A673 (cell line): ENCODE measurements around the gene COPA. TPM values are rescaled to one million over a fixed set of nuclear protein-coding genes. Genes with fewer than 3 reads are reported as not detected.
"Not testable (repeated sequence)": the region's sequence is repeated elsewhere in the genome, so short reads cannot be mapped to it uniquely, and the experiment has no call there.

Experiments
- BruUV-seq: library from RNA; stranded (reverse); fragments of 400-500 nt; replicated peaks from 2 replicates; lab custom pipeline; 2021; lab: Mats Ljungman, UMichigan
- CTCF ChIA-PET: fragments of 300-600 bp; sonication (Branson Sonifier 250); formaldehyde crosslinking; loops from one replicate; lab custom pipeline; 2022; ENCODE audit warnings: antibody characterized with exemption; lab: Charles Lee
- POLR2A ChIA-PET: fragments of 300-600 bp; sonication (Branson Sonifier 250); formaldehyde crosslinking; loops from one replicate; lab custom pipeline; 2022; ENCODE audit warnings: antibody characterized with exemption; ENCODE audit not compliant: low non-redundant PET; lab: Charles Lee
- DNase-seq: peaks from one replicate; pipeline ENCODE4 v3.0.0-alpha.2; 2015; ENCODE audit warnings: low spot score
- H3K27ac ChIP-seq: fragments of 200-600 bp; sonication (generic); 2 replicates; pipeline ENCODE4 v1.5.1; 2016; ENCODE audit warnings: mixed run types, low read depth, mild to moderate bottlenecking, mixed read lengths, antibody characterized with exemption, low read length; ENCODE audit not compliant: poor library complexity, severe bottlenecking
- H3K27me3 ChIP-seq: fragments of 200-600 bp; sonication (generic); replicated peaks from 2 replicates; pipeline ENCODE4 v1.6.1; 2017; ENCODE audit warnings: mixed run types, low read depth, mild to moderate bottlenecking, mixed read lengths, antibody characterized with exemption, low read length; ENCODE audit not compliant: insufficient read depth, poor library complexity
- H3K36me3 ChIP-seq: fragments of 200-600 bp; sonication (generic); 2 replicates; pipeline ENCODE4 v1.6.1; 2016; ENCODE audit warnings: mixed run types, mild to moderate bottlenecking, mixed read lengths, antibody characterized with exemption, low read length; ENCODE audit not compliant: insufficient read depth, poor library complexity, severe bottlenecking
- H3K4me1 ChIP-seq: fragments of 200-600 bp; sonication (generic); 2 replicates; pipeline ENCODE4 v1.6.1; 2017; ENCODE audit warnings: mixed run types, mild to moderate bottlenecking, mixed read lengths, antibody characterized with exemption, low read length; ENCODE audit not compliant: insufficient read depth, poor library complexity, severe bottlenecking
- H3K4me3 ChIP-seq: fragments of 200-600 bp; sonication (generic); 2 replicates; pipeline ENCODE4 v1.5.1; 2016; ENCODE audit warnings: low read depth, mixed run types, mild to moderate bottlenecking, mixed read lengths, low read length; ENCODE audit not compliant: poor library complexity, severe bottlenecking
- H3K9me3 ChIP-seq: fragments of 200-600 bp; sonication (generic); 2 replicates; pipeline ENCODE4 v1.6.1; 2016; ENCODE audit warnings: mixed run types, low read depth, mild to moderate bottlenecking, mixed read lengths, antibody characterized with exemption, low read length; ENCODE audit not compliant: poor library complexity, severe bottlenecking
- CTCF ChIP-seq: fragments of 300-800, 200-600 bp; sonication (generic); conservative IDR thresholded peaks from 2 replicates; pipeline ENCODE4 v1.5.1; 2017; ENCODE audit warnings: low read depth, mild to moderate bottlenecking, antibody characterized with exemption, low read length, moderate library complexity, mixed read lengths
- EZH2 ChIP-seq: fragments of 200-600 bp; sonication (generic); IDR thresholded peaks from 2 replicates; pipeline ENCODE4 v1.6.1; 2017; ENCODE audit warnings: borderline replicate concordance, low read depth, mild to moderate bottlenecking, mixed read lengths, antibody characterized with exemption, low read length; ENCODE audit not compliant: poor library complexity, severe bottlenecking
- intact Hi-C: fragments of 100-400 bp; cut with micrococcal nuclease; formaldehyde crosslinking; loops from one replicate; pipeline ENCODE4 v1.10.0; 2022; ENCODE audit not compliant: unreplicated experiment
- total RNA-seq: library from RNA; stranded (reverse); gene quantifications from 2 replicates; pipeline ENCODE4 v1.2.3, GENCODE V29; 2021

The COPA gene
- total RNA-seq, 1 experiment from 2014 or later, result 134 TPM

DNA sequence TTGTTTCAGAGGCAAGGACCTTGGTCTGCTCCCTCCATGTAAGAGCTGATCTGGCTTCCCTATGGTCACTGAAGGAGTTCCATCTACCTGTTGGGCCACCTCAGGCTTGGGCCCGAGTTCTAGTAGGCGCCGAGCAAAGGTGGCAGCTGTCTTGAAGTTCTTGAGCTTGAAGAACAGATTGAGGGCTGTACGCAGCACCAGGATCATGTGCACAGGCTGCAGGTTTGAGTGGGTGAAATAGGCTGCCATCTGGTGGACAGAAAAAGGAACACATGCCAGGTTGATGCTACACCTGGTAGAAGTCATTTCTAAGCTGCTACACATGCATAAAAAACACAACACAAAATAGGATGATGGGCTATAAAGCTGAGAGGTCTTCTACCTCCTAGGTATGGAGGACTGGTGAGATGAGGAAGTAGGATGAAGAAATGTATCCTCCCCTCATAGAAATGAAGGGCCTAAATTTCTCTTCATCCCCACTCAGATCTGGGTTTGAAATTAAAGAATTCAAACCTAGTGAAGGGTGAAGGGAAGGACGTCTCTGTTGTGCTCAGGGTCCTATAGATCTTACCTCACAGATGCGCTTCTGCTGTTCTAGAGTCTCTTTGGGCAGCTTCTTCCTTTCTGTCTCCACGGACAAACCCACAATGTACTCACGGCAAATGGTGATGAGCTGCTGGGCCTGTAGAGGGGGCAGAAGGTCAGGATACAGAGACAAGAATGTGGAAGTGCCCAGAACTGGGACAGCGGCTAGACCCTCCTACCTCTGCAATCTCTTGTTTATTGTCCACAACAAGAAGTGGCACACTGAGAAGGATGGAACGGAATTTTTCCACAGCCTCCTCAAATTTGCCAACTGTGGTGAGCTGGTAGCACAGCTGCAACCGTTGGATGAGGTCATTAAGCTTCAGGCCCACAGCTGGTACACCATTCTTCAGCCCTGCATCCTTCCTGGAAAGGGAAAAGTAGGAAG lies 51.5 kb downstream of the COPA start:
- H3K27me3 ChIP-seq, result no peaks in the 10 kb centered on the region
- H3K4me3 ChIP-seq, result no peak overlapping the region
- DNase-seq, result peak; percentile 75
- intact Hi-C loops, result loop anchor here (1.0 kb wide), 3 partner anchors 98 to 206 kb away; no protein-coding TSS in a partner anchor
- ChIA-PET CTCF (interaction anchor here (0.6 to 2.1 kb wide), 15 partner anchors 10 to 206 kb away, joined by 3 to 25 read pairs (median 5); partner anchors contain the start of gene DCAF8), POLR2A (interaction anchor here (0.6 kb wide), 1 partner anchor 17 kb away, joined by 3 read pairs; no protein-coding TSS in a partner anchor)
- no TSS peak for BruUV-seq
- H3K4me1 ChIP-seq, result no peaks in the 10 kb centered on the region
- no peak overlapping the region for H3K27ac ChIP-seq
- no peaks in the 10 kb centered on the region for H3K9me3 ChIP-seq
- TF ChIP-seq EZH2, result no peak
- peak; percentile 88 for TF ChIP-seq CTCF
- peaks cover 71% of the 10 kb centered on the region for H3K36me3 ChIP-seq

- BruUV-seq, H3K27me3 ChIP-seq, H3K4me3 ChIP-seq, H3K27ac ChIP-seq, H3K4me1 ChIP-seq, H3K9me3 ChIP-seq, DNase-seq: not testable (repeated sequence)
- ChIA-PET POLR2A (interaction anchor here (0.7 kb wide), 1 partner anchor 28 kb away, joined by 8 read pairs; no protein-coding TSS in a partner anchor), CTCF (interaction anchor here (0.7 kb wide), 1 partner anchor 506 kb away, joined by 4 read pairs; no protein-coding TSS in a partner anchor)
- intact Hi-C loops, result loop anchor here (5.0 kb wide), 1 partner anchor 90 kb away; no protein-coding TSS in a partner anchor
- peaks cover 36% of the 10 kb centered on the region for H3K36me3 ChIP-seq
Measured at GRCh38 chr1:160287769-160288168, 55.3 kb downstream of the COPA start.

GRCh38 chr1:160285506-160285905 lies 57.5 kb downstream of the COPA start:
- no peaks in the 10 kb centered on the region for H3K27me3 ChIP-seq
- no peak for DNase-seq
- H3K4me3 ChIP-seq, result peak overlapping the region; percentile 81
- TF ChIP-seq CTCF (no peak), EZH2 (no peak)
- peaks cover 33% of the 10 kb centered on the region for H3K36me3 ChIP-seq
- ChIA-PET CTCF (interaction anchor here (0.7 to 1.7 kb wide), 2 partner anchors 92 to 185 kb away, joined by 3 to 5 read pairs; no protein-coding TSS in a partner anchor), POLR2A (no interaction called here)
- H3K27ac ChIP-seq, result peak overlapping the region; percentile 82
- BruUV-seq, result TSS peak; percentile 79
- H3K4me1 ChIP-seq, result peaks cover 7% of the 10 kb centered on the region
- H3K9me3 ChIP-seq, result no peaks in the 10 kb centered on the region
- intact Hi-C loops, result loop anchor here (5.0 kb wide), 1 partner anchor 92 kb away; no protein-coding TSS in a partner anchor
